ENCODE data around the gene ERBB4. TPM values are rescaled to one million over a fixed set of nuclear protein-coding genes. Genes with fewer than 3 reads are reported as not detected.

Gene ERBB4
- total RNA-seq, 1 donor from 2014 or later = 10.2 TPM

- Mint-ChIP-seq H3K4me1 (no peaks in the 10 kb centered on the region), H3K4me3 (no peak overlapping the region), H3K27me3 (ENCODE audit: low read depth) (no peaks in the 10 kb centered on the region), H3K9me3 (peaks cover 4% of the 10 kb centered on the region), H3K27ac (ENCODE audit: unreplicated experiment) (no peak overlapping the region), H3K36me3 (ENCODE audit: low read depth) (no peaks in the 10 kb centered on the region)
- TF ChIP-seq, protein P1, sequence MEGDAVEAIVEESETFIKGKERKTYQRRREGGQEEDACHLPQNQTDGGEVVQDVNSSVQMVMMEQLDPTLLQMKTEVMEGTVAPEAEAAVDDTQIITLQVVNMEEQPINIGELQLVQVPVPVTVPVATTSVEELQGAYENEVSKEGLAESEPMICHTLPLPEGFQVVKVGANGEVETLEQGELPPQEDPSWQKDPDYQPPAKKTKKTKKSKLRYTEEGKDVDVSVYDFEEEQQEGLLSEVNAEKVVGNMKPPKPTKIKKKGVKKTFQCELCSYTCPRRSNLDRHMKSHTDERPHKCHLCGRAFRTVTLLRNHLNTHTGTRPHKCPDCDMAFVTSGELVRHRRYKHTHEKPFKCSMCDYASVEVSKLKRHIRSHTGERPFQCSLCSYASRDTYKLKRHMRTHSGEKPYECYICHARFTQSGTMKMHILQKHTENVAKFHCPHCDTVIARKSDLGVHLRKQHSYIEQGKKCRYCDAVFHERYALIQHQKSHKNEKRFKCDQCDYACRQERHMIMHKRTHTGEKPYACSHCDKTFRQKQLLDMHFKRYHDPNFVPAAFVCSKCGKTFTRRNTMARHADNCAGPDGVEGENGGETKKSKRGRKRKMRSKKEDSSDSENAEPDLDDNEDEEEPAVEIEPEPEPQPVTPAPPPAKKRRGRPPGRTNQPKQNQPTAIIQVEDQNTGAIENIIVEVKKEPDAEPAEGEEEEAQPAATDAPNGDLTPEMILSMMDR (conservative IDR thresholded peaks at IDR 0.05) = no peak
- DNase-seq (ENCODE audit: low read depth, low spot score) = no peak
These were observed 131.9 kb downstream of the ERBB4 start for GRCh38 chr2:212406716-212407115.

GRCh38 chr2:212402316-212402715, 136.3 kb downstream of the ERBB4 start:
- no peak for DNase-seq (ENCODE audit: low read depth, low spot score)
- Mint-ChIP-seq H3K36me3 (ENCODE audit: low read depth) (no peaks in the 10 kb centered on the region), H3K4me1 (peaks cover 10% of the 10 kb centered on the region), H3K27ac (ENCODE audit: unreplicated experiment) (no peak overlapping the region), H3K4me3 (no peak overlapping the region), H3K27me3 (ENCODE audit: low read depth) (no peaks in the 10 kb centered on the region), H3K9me3 (no peaks in the 10 kb centered on the region)
- TF ChIP-seq, protein P1 (conservative IDR thresholded peaks at IDR 0.05) = no peak

DNA sequence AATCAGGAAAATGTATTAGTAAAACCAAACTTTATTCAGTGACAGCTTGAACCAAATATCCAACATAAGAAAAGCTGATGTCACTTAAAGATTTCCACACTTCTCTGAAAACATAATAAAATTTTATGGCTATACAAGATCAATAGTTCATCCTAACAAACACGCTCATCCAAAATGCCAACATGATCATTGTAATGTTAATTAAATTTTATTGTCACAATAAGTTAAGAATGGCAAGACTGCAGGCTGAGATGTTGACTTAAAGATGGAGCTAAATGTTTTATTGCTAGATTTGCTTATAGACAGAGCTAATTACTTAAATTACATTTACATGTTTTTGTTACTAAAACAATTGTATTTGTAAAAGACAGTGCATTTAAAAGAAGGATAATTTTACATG, 140.3 kb downstream of the ERBB4 start:
- H3K4me3 Mint-ChIP-seq = no peak overlapping the region
- no peaks in the 10 kb centered on the region for H3K36me3 Mint-ChIP-seq (ENCODE audit: low read depth)
- peaks cover 13% of the 10 kb centered on the region for H3K4me1 Mint-ChIP-seq
- TF ChIP-seq, protein P1 (conservative IDR thresholded peaks at IDR 0.05) = no peak
- no peak for DNase-seq (ENCODE audit: low read depth, low spot score)
- H3K9me3 Mint-ChIP-seq = no peaks in the 10 kb centered on the region
- H3K27me3 Mint-ChIP-seq (ENCODE audit: low read depth) = no peaks in the 10 kb centered on the region
- H3K27ac Mint-ChIP-seq (ENCODE audit: unreplicated experiment) = no peak overlapping the region

- Mint-ChIP-seq H3K36me3 (ENCODE audit: low read depth) (no peaks in the 10 kb centered on the region), H3K4me1 (peaks cover 10% of the 10 kb centered on the region), H3K9me3 (no peaks in the 10 kb centered on the region), H3K27me3 (ENCODE audit: low read depth) (no peaks in the 10 kb centered on the region), H3K4me3 (no peak overlapping the region), H3K27ac (ENCODE audit: unreplicated experiment) (no peak overlapping the region)
- TF ChIP-seq, protein P1 (conservative IDR thresholded peaks at IDR 0.05) = no peak
- no peak for DNase-seq (ENCODE audit: low read depth, low spot score)
These were observed 146.1 kb downstream of the ERBB4 start for GRCh38 chr2:212392544-212392943.

DNA sequence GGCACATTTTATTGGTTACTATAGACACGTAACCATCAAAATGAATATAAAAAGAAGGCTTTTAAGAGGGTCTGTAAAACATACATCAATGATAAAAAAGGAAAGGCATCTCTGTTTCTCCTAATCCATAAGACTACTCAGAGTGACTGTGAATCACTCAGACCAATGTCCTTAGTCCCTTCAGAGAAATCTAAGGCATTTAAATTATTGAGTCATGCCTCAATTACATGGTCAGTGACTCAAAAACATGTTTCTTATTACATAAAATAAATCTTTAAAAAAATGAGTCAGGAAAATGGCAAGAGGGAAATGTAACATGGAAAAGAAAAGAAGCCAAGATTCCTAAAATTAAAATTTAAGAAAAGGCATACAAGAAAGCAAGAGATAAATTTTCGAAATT, 146.6 kb downstream of the ERBB4 start:
- no peaks in the 10 kb centered on the region for H3K36me3 Mint-ChIP-seq (ENCODE audit: low read depth)
- TF ChIP-seq, protein P1 (conservative IDR thresholded peaks at IDR 0.05) = no peak
- H3K4me1 Mint-ChIP-seq = peaks cover 6% of the 10 kb centered on the region
- DNase-seq (ENCODE audit: low read depth, low spot score) = no peak
- no peaks in the 10 kb centered on the region for H3K27me3 Mint-ChIP-seq (ENCODE audit: low read depth)
- no peak overlapping the region for H3K4me3 Mint-ChIP-seq
- H3K9me3 Mint-ChIP-seq = no peaks in the 10 kb centered on the region
- no peak overlapping the region for H3K27ac Mint-ChIP-seq (ENCODE audit: unreplicated experiment)

GRCh38 chr2:212387146-212387545, 151.5 kb downstream of the ERBB4 start:
- Mint-ChIP-seq H3K27ac (ENCODE audit: unreplicated experiment) (no peak overlapping the region), H3K36me3 (ENCODE audit: low read depth) (no peaks in the 10 kb centered on the region), H3K4me1 (peaks cover 12% of the 10 kb centered on the region), H3K9me3 (no peaks in the 10 kb centered on the region), H3K4me3 (no peak overlapping the region), H3K27me3 (ENCODE audit: low read depth) (no peaks in the 10 kb centered on the region)
- TF ChIP-seq, protein P1 (conservative IDR thresholded peaks at IDR 0.05) = no peak
- DNase-seq (ENCODE audit: low read depth, low spot score) = no peak
